ENCODE data around the gene KCNK7.

DNA sequence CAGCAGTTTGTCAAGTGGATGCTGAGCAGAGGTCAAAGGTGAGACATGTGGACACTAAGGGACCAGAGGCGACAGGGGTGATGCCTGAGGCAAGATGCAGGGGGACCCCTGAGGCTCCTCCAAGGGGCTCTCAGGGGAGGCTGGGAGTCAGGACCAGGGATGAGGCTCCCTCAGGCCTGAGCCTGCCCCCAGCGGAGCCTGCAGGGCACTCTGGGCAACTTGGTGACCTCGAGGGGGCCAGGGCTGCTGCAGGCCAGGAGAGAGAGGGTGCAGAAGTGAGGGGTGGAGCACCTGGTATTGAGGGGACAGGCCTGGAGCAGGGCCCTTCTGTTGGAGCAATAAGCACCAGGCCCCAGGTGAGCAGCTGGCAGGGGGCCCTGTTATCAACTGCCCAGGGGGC lies 13.7 kb downstream of the KCNK7 start:
- TF ChIP-seq ZFP30 (CRISPR knock-in tag; IDR thresholded peaks at IDR 0.05) (no peak), ARNTL (CRISPR knock-in tag; IDR thresholded peaks at IDR 0.05; ENCODE audit: borderline replicate concordance, low read depth) (no peak), OSR1 (CRISPR knock-in tag; IDR thresholded peaks at IDR 0.05) (no peak), TCF4 (CRISPR knock-in tag; IDR thresholded peaks at IDR 0.05; ENCODE audit: borderline replicate concordance) (no peak), TOX (CRISPR knock-in tag; IDR thresholded peaks at IDR 0.05; ENCODE audit: borderline replicate concordance) (no peak), ZNF70 (CRISPR knock-in tag; IDR thresholded peaks at IDR 0.05) (no peak)
- TF ChIP-seq, protein P1, sequence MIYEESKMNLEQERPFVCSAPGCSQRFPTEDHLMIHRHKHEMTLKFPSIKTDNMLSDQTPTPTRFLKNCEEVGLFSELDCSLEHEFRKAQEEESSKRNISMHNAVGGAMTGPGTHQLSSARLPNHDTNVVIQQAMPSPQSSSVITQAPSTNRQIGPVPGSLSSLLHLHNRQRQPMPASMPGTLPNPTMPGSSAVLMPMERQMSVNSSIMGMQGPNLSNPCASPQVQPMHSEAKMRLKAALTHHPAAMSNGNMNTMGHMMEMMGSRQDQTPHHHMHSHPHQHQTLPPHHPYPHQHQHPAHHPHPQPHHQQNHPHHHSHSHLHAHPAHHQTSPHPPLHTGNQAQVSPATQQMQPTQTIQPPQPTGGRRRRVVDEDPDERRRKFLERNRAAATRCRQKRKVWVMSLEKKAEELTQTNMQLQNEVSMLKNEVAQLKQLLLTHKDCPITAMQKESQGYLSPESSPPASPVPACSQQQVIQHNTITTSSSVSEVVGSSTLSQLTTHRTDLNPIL (CRISPR knock-in tag; IDR thresholded peaks at IDR 0.05; ENCODE audit: low read depth): no peak
- TF ChIP-seq, protein P2, sequence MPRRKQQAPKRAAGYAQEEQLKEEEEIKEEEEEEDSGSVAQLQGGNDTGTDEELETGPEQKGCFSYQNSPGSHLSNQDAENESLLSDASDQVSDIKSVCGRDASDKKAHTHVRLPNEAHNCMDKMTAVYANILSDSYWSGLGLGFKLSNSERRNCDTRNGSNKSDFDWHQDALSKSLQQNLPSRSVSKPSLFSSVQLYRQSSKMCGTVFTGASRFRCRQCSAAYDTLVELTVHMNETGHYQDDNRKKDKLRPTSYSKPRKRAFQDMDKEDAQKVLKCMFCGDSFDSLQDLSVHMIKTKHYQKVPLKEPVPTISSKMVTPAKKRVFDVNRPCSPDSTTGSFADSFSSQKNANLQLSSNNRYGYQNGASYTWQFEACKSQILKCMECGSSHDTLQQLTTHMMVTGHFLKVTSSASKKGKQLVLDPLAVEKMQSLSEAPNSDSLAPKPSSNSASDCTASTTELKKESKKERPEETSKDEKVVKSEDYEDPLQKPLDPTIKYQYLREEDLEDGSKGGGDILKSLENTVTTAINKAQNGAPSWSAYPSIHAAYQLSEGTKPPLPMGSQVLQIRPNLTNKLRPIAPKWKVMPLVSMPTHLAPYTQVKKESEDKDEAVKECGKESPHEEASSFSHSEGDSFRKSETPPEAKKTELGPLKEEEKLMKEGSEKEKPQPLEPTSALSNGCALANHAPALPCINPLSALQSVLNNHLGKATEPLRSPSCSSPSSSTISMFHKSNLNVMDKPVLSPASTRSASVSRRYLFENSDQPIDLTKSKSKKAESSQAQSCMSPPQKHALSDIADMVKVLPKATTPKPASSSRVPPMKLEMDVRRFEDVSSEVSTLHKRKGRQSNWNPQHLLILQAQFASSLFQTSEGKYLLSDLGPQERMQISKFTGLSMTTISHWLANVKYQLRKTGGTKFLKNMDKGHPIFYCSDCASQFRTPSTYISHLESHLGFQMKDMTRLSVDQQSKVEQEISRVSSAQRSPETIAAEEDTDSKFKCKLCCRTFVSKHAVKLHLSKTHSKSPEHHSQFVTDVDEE (CRISPR knock-in tag; IDR thresholded peaks at IDR 0.05): no peak
- TF ChIP-seq, protein P3, sequence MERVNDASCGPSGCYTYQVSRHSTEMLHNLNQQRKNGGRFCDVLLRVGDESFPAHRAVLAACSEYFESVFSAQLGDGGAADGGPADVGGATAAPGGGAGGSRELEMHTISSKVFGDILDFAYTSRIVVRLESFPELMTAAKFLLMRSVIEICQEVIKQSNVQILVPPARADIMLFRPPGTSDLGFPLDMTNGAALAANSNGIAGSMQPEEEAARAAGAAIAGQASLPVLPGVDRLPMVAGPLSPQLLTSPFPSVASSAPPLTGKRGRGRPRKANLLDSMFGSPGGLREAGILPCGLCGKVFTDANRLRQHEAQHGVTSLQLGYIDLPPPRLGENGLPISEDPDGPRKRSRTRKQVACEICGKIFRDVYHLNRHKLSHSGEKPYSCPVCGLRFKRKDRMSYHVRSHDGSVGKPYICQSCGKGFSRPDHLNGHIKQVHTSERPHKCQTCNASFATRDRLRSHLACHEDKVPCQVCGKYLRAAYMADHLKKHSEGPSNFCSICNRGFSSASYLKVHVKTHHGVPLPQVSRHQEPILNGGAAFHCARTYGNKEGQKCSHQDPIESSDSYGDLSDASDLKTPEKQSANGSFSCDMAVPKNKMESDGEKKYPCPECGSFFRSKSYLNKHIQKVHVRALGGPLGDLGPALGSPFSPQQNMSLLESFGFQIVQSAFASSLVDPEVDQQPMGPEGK (CRISPR knock-in tag; IDR thresholded peaks at IDR 0.05; ENCODE audit: borderline replicate concordance): no peak

All from SK-N-SH treated with all-trans-retinoic acid at 6 μM for 48 hours (cell line).